GM18511 (cell line): Measurements from ENCODE around the gene KIAA1958.

Experiments used
- ATAC-seq: cut with Tn5 transposase; IDR thresholded peaks from one replicate; pipeline ENCODE4 v1.9.1; 2021; ENCODE audit warnings: mild to moderate bottlenecking, moderate library complexity; ENCODE audit not compliant: unreplicated experiment

KIAA1958 gene

DNA sequence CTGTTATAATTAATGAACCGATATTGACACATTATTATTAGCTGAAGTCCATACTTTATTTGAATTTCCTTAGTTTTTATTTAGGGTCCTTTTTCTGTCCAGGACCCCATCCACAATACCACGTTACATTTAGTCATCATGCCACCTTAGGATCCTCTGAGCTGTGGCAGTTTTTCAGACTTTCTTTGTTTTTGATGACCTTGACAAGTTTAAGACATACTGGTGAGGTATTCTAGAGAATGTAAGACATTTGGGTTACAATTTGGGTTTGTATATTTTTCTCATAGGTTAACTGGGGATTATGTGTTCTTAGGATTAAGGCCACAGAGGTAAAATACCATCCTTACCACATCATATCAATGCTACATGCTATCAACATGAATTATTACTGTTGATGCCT lies 42.7 kb downstream of the KIAA1958 start:
- ATAC-seq = no peak

- ATAC-seq = no peak
Measured at GRCh38 chr9:112530751-112531205, 44.2 kb downstream of the KIAA1958 start.

GRCh38 chr9:112531666-112532282 lies 45.1 kb downstream of the KIAA1958 start:
- ATAC-seq = no peak

- ATAC-seq = no peak
Measured at GRCh38 chr9:112532427-112532826, 45.8 kb downstream of the KIAA1958 start.

- ATAC-seq = no peak
Measured at GRCh38 chr9:112533660-112534059, 47.0 kb downstream of the KIAA1958 start.

DNA sequence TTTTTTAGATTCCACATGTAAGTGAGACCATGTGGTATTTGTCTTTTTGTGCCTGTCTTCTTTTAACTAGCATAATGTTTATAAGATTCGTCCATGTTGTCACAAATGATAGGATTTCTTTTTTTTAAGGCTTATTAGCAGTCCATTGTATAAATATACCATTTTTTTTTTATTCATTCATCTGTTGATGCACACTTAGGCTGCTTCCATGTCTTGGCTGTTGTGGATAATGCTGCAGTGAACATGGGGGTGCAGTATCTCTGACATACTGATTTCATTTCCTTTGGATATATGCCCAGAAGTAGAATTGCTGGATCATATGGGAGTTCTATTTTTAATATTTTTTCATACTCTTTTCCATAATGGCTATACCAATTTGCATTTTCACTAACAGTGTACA lies 48.7 kb downstream of the KIAA1958 start:
- no peak for ATAC-seq

DNA sequence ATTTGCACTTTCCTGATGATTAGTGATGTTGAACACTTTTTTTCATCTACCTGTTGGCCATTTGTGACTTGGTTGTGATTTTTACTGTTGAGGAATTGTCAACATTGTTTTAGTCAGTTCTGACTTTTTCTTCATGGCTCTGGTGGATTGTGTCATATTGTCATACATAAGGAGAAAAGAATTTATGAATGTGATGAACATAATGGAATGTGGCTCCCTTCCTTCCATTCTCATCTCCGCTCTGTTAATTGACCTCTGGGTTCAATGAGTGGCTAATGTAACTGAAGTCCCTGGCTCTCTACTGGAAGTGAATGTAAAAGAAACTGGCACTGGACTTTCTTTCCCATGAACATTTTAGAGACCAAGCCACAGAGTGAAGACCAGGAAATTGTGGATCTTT lies 49.2 kb downstream of the KIAA1958 start:
- no peak for ATAC-seq

GRCh38 chr9:112537561-112537960 lies 50.9 kb downstream of the KIAA1958 start:
- no peak for ATAC-seq

GRCh38 chr9:112540800-112541199 lies 54.2 kb downstream of the KIAA1958 start:
- no peak for ATAC-seq

GRCh38 chr9:112541685-112542084 lies 55.1 kb downstream of the KIAA1958 start:
- no peak for ATAC-seq

DNA sequence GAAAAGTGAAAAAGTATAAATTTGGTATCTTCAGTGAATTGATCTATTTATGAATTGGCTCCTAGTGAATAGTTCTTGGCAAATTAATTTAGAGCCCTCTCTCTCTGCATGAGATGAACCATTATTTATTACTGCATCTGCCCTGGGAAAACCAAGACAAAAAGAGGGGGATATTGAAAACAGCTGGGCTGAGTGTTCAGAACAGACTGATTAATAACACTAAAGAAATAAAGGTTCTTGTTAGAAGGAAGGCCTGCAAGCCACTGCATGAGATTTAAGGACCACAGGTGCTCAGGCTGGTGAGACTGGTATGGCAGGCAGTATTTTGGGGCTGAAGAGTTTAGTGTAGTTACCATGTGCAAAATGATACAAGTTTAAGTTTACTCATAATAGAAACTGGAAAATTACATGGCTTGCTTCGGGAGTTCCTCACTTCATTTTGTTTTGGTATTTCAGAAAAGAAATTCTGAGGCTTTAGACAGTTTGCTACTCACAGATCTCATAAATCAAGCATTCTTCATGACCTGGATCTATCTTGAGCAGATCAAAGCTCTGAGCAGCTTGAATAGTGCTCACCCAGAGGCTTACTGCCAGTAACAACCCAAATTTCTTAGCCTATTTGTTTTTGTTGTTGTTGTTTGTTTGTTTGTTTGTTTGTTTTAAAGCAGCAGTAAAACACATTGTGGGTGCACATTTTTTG lies 56.1 kb downstream of the KIAA1958 start:
- ATAC-seq = no peak

GRCh38 chr9:112544477-112544876 lies 57.9 kb downstream of the KIAA1958 start:
- ATAC-seq = no peak

- ATAC-seq = no peak
Measured at GRCh38 chr9:112545237-112545636, 58.6 kb downstream of the KIAA1958 start.

- ATAC-seq = no peak
Measured at GRCh38 chr9:112546149-112547012, 59.8 kb downstream of the KIAA1958 start.

GRCh38 chr9:112548051-112548440 lies 61.4 kb downstream of the KIAA1958 start:
- ATAC-seq = no peak

- no peak for ATAC-seq
Measured at GRCh38 chr9:112548836-112549595, 62.4 kb downstream of the KIAA1958 start.

DNA sequence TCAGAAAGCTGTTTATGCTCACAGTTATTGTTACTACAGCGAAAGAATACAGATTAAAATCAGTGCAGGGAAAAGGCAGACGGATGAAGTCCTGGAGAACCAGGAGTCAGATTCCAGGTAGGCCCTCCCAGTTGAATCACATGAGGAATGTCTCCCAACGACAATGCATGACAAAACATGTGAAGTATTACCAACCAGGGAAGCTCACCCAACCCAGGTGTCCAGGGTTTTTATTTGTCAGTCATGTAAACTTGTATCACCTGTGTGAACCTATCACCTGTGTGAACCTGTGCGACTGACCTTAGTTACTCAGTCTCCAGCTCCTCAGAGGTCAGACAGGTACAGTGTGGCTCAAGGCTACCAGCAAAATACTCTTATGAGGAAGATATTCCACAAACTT lies 63.9 kb downstream of the KIAA1958 start:
- no peak for ATAC-seq

DNA sequence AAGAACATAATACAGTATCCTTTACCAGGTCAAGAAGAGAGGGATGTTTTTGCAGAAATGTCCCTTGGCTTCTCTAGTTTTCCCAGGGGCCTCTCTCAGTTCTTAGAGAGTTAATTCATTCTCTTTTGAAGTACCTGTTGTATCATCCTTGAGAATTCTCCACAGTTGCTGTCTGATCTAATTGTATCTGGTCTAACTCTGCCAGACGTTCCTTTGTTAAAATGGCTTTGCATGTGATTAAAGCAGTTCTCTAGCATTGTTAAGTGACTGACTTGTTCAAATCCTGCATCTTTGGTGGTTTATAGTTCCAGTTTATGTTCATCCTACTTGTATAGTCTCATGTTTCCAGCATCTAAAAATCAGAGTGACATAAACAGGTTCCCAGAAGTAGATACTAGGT lies 65.0 kb downstream of the KIAA1958 start:
- no peak for ATAC-seq

GRCh38 chr9:112552229-112553056 lies 65.8 kb downstream of the KIAA1958 start:
- ATAC-seq = no peak

DNA sequence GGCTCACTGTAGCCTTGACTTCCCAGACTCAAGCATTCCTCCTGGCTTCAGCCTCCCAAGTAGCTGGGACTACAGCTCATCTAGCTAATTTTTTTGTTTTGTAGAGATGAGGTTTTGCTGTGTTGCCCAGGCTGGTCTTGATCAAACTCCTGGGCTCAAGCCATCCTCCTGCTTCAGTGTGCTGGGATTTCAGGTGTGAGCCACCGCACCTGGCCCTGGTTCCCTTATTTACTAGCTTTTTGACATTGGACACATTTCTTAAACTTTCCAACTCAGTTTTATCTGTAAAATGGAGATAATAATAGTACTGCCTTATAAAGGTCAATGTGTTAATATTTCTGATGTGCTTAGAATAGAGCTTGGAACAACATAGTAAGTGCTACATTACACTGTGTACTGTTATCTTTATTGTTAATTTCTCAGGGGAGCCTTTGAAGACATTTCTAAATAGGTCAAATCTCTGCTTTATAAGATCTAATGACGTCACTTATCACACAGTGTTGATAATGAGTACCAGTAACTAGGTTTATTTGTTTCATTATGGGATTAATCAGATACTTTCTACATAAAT lies 66.7 kb downstream of the KIAA1958 start:
- no peak for ATAC-seq
